Thoracic aorta (tissue), 2 donors: ENCODE results near the gene AHDC1. TPM values are rescaled to one million over a fixed set of nuclear protein-coding genes. Genes with fewer than 3 reads are reported as not detected.
"Not testable (repeated sequence)": the region's sequence is repeated elsewhere in the genome, so short reads cannot be mapped to it uniquely, and the experiment has no call there.

Source experiments
- ATAC-seq: fragments of 150-250 bp; one replicate; pipeline ENCODE4 v1.8.0; 2017; ENCODE audit warnings: low read depth; ENCODE audit not compliant: insufficient number of reproducible peaks, low FRiP score
- DNase-seq: peaks from one replicate; pipeline ENCODE4 v3.0.0-alpha.2; 2020; ENCODE audit warnings: low spot score
- H3K27ac ChIP-seq, 2 donors: fragments of 200-600 bp; sonication (generic); 1 replicate in 1 of 2; 2 replicates in 1 of 2; pipeline ENCODE4 v1.5.1; 2016; ENCODE audit warnings: mild to moderate bottlenecking in 2 of 2, moderate library complexity in 2 of 2
- H3K27me3 ChIP-seq: fragments of 200-600 bp; sonication (generic); replicated peaks from 2 replicates; pipeline ENCODE4 v1.6.0; 2016; ENCODE audit warnings: mild to moderate bottlenecking; ENCODE audit not compliant: insufficient read depth
- H3K36me3 ChIP-seq: fragments of 200-600 bp; sonication (generic); one replicate; pipeline ENCODE4 v1.5.1; 2016
- H3K4me1 ChIP-seq, 2 donors: fragments of 200-600 bp; sonication (generic); 1 replicate in 1 of 2; 2 replicates in 1 of 2; pipeline versions ENCODE4 v1.5.1 to v1.6.0; 2016; ENCODE audit warnings: low read depth in 2 of 2, mild to moderate bottlenecking in 1 of 2; ENCODE audit not compliant: control insufficient read depth in 1 of 2
- H3K4me3 ChIP-seq: fragments of 200-600 bp; sonication (generic); 2 replicates; pipeline ENCODE4 v1.5.1; 2016; ENCODE audit warnings: mild to moderate bottlenecking
- H3K9me3 ChIP-seq: fragments of 200-600 bp; sonication (generic); 2 replicates; pipeline ENCODE4 v1.5.1; 2016
- total RNA-seq, 2 donors: library from RNA; depleted of rRNA; stranded (reverse); fragments of >200 nt; gene quantifications; one replicate each; pipeline versions ENCODE4 v1.1.0 to v1.2.3, GENCODE V29; 2016
- TF ChIP-seq, protein P1 (sequence below): fragments of 200-600 bp; sonication (generic); IDR thresholded peaks from one replicate; pipeline ENCODE4 v1.5.1; 2019; ENCODE audit warnings: antibody characterized with exemption

The AHDC1 gene
- total RNA-seq, 2 donors from 2014 or later, result 38.3 to 55.4 TPM

DNA sequence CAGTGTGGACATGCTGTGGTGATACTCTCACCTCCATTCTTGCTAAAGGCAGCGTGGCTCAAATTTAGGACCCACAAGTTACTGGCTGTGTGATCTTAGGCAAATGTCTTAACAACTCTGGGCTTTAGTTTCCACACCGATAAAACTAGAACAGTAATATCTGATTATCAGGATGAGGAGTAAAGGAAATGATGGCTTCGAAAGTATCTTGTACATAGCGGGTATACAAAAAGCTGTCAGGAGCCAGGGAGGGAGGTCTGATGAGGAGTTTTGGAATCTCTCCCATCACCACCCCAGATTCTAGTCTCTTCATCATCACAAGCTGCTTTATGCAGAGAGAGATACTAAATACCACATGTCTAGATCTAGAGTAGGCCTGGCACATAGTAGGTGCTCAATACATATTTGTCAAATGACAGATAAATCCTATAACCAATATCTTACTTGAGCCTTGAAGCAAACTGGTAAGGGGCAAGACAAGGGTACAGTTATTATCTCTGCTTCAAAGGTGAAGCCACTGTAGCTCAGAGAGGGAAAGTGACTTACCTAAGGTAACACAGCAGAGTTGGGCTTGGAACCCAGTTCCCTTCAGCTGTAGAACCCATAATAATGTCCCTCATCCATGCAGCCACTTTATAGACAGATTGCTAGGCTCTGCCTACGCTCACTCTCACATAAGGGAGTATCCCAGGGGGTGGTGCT lies 40.6 kb upstream of the AHDC1 start:
- no peak for ATAC-seq
- DNase-seq, result no peak
- peaks cover 6 to 10% of the 10 kb centered on the region in 2 donors for H3K4me1 ChIP-seq
- no peaks in the 10 kb centered on the region for H3K36me3 ChIP-seq
- no peaks in the 10 kb centered on the region for H3K27me3 ChIP-seq
- H3K4me3 ChIP-seq, result no peak overlapping the region
- TF ChIP-seq, protein P1, sequence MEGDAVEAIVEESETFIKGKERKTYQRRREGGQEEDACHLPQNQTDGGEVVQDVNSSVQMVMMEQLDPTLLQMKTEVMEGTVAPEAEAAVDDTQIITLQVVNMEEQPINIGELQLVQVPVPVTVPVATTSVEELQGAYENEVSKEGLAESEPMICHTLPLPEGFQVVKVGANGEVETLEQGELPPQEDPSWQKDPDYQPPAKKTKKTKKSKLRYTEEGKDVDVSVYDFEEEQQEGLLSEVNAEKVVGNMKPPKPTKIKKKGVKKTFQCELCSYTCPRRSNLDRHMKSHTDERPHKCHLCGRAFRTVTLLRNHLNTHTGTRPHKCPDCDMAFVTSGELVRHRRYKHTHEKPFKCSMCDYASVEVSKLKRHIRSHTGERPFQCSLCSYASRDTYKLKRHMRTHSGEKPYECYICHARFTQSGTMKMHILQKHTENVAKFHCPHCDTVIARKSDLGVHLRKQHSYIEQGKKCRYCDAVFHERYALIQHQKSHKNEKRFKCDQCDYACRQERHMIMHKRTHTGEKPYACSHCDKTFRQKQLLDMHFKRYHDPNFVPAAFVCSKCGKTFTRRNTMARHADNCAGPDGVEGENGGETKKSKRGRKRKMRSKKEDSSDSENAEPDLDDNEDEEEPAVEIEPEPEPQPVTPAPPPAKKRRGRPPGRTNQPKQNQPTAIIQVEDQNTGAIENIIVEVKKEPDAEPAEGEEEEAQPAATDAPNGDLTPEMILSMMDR, result no peak
- H3K27ac ChIP-seq, result no peak overlapping the region
- H3K9me3 ChIP-seq, result no peaks in the 10 kb centered on the region

DNA sequence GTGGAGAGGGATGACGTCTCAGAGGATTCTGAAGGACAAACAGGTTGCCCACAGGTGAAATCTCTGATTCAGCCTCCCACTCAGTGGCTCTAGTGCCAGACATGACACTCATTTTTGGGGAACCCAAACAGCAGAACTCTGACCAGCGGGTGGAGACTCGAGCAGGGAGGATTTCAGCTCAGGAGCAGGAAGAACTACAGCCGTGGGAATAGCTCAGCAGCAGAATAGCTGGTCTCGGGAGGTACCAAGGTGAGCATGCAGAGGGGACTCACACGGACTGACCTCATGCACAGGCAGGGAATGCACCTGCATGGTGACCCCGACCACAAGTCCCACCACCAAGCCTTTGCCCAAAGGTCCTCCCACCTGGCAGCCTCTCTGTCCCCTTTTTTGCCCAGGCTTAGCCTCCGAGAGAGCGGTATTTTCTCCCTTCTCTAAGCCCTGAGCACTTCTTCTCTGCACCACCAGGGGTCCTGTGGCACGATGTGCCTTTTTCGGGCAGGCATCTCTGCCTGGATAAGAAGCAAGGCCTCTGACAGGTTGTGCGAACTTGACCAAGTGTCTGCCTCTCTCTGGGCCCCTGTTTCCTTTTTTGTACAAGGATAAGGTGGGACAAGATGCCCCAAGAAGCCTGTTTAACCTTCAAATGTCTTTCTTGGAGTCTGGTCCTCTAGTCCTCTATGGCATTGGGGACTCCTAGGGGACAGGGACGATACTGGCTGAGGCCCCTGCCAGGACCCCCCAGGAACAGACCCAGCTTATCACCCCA lies 39.8 kb upstream of the AHDC1 start:
- Histone ChIP-seq H3K27ac (no peak overlapping the region), H3K27me3 (no peaks in the 10 kb centered on the region), H3K4me3 (no peak overlapping the region), H3K36me3 (no peaks in the 10 kb centered on the region), H3K9me3 (no peaks in the 10 kb centered on the region), H3K4me1 (peaks cover 4 to 6% of the 10 kb centered on the region in 2 donors)
- no peak for DNase-seq
- no peak for ATAC-seq
- TF ChIP-seq, protein P1, result peak; percentile 88

DNA sequence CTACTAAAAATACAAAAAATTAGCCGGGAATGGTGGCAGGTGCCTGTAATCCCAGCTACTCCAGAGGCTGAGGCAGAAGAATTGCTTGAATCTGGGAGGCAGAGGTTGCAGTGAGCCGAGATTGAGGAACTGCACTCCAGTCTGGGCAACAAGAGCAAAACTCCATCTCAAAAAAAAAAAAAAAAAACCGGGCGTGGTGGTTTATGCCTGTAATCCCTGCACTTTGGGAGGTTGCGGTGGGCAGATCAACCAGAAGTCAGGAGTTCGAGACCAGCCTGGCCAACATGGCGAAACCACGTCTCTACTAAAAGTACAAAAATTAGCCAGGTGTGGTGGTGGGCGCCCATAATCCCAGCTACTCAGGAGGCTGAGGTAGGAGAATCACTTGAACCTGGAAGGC lies 36.6 kb upstream of the AHDC1 start:
- not testable (repeated sequence) for H3K4me1 ChIP-seq, H3K36me3 ChIP-seq, H3K27ac ChIP-seq, ATAC-seq, DNase-seq, H3K9me3 ChIP-seq, H3K27me3 ChIP-seq, H3K4me3 ChIP-seq

DNA sequence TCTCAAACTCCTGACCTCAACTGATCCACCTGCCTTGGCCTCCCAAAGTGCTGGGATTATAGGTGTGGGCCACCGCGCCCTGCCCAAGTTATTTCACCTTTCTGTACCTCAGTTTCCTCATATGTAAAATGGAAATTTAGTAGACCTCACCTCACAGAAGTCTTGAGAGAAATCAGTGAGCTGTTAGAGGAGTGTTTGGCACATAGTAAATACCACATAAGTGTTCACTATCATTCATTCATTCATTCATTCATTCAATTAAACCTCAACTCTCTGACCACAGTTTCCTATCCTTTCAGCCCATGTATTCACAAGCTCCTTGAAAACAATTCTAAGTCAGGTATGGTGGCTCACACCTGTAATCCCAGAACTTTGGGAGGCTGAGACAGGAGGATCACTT lies 34.9 kb upstream of the AHDC1 start:
- Histone ChIP-seq H3K9me3 (no peaks in the 10 kb centered on the region), H3K4me3 (no peak overlapping the region), H3K27me3 (peaks cover 4% of the 10 kb centered on the region), H3K36me3 (no peaks in the 10 kb centered on the region), H3K27ac (no peak overlapping the region), H3K4me1 (peaks cover 0 to 10% of the 10 kb centered on the region in 2 donors)
- DNase-seq (no peak), ATAC-seq (no peak)
- TF ChIP-seq, protein P1, result no peak

DNA sequence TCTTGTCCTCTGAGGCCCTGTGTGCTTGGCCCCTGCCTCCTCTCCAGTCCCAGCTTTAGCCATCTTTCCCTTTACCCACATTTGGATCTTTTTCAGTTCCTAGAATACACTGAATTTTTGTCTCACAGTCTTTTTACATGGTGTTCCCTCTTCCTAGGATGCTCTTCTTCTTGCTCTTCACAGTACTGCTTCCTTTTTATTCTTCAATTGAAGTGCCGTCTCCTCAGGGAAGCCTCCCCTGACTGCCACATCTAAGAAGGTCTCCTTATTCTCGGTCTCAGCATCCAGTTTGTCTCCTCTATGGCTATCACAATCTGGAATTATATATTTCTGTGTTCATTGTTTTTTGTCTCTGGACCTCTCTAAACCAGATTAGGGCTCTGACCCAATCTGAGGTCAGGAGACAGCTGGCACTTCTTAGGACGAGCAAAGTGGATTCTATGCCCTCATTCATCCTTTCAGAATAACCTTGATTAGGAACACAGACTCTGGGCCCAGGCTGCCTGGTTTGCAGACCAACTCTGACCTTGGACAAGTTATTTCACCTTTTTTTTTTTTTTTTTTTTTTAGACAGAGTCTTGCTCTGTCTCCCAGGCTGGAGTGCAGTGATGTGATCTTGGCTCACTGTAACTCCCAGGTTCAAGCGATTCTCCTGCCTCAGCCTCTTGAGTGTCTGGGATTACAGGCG lies 34.2 kb upstream of the AHDC1 start:
- H3K27ac ChIP-seq, result no peak overlapping the region
- DNase-seq (no peak), ATAC-seq (no peak)
- H3K4me1 ChIP-seq, result peaks cover 0 to 14% of the 10 kb centered on the region in 2 donors
- H3K9me3 ChIP-seq, result no peaks in the 10 kb centered on the region
- H3K36me3 ChIP-seq, result no peaks in the 10 kb centered on the region
- no peak overlapping the region for H3K4me3 ChIP-seq
- TF ChIP-seq, protein P1, result no peak
- peaks cover 8% of the 10 kb centered on the region for H3K27me3 ChIP-seq
